Activated effector memory CD4-positive, alpha-beta T cell treated with Interleukin-2 at 50 U/mL for 16 hours (primary cell): ENCODE data around the gene EML5.
"Not testable (repeated sequence)": the region's sequence is repeated elsewhere in the genome, so short reads cannot be mapped to it uniquely, and the experiment has no call there.

Experiments
- DNase-seq: peaks from one replicate; pipeline ENCODE4 v3.0.0-alpha.2; 2020

EML5 gene

DNA sequence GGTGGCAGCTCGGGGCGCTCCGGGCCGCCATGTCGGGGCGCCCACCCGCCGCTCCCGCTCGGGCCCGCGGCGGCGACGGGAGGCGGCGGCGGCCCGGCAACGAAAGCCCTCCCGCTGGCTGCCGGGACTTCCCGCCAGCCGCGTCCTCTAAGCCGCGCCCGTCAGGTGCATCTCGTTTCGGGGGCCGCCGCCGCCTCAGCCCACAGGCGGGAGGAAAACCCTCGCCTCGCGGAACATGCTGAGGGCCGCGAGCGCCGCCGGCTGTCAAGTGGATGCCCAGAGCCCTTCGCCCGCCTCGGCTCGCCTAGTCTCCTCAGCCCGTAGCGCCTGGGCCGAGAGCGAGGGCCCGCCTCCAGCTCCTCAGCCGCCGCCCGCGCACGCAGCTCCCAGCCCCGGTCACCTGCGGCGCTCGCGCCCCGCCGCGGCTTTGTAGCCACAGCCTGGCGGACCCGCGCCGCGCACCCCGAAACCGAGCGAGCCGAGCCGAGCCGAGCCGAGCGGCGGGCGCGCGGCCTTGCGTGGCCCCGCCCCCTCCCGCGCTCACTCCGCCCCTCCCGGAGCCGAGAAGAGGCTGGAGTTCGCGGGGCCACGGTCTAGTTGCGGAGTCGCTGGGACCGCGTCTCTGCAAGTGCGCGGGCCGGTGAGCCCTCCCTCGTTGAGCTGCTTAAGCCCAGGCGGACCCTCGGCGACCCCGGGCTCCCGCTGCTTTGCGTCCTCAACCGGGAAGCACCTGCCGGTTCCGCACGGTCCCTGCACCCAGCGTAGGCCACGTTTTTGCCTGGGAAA, at the start of gene EML5:
EML5 (minus strand) TSS at position 481 of the 786 bp plus-strand sequence; CDS start at position 31, 450 bp downstream.
- DNase-seq = peak; percentile 74

DNA sequence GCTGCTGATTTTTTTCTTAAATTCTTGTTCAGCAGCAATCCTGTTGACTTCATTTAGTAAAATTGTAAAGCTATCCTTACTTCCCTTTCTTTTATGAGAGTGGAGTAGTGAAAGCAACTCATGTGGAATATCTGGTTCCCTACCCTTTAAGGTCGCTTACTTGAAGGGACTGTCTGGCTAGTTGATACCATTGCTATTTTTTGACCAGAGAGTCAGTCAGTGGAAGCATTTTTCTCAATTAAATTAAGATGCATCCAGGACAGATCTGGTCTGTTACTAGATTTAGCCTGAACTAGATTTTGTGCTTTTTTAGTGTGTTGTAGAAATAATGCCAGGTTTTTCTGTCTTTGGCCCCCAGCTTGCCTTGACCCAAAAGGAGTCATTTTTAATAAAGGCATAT, 49.7 kb upstream of the EML5 start:
- DNase-seq = no peak

DNA sequence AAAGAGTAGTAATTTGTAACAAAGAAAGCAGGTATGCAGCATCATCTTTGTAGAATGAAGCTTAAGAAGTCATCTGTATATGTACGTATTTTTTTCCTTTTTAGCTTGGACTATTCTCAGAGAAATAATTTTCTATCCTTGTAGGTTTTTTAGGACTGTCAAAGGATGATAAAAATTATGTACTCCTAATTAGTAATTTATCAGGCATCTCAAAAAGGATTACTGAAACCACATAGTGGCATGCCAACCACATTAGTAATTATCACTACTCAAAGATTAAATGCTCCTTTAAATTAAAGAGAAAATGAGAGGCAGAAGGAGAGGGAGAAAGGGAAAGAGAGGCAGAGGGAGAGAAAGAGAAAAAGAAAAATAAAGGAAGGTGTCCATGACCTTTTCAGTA, 49.0 kb upstream of the EML5 start:
- DNase-seq = no peak

DNA sequence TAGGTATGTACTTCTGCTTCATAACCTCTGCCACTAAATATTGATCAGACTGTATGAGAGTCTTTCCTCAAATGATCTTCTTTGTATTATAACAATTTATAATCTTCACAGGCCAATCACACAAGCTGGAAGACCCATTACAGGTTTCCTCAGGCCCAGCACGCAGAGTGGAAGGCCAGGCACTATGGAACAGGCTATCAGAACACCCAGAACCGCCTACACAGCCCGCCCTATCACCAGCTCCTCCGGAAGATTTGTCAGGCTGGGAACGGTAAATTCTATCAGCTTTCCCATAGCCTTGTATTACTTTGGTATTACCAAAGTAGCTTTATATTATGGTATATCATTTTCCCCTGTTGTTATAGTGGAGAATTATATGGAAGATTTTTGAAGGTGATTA, 48.2 kb upstream of the EML5 start:
- no peak for DNase-seq

DNA sequence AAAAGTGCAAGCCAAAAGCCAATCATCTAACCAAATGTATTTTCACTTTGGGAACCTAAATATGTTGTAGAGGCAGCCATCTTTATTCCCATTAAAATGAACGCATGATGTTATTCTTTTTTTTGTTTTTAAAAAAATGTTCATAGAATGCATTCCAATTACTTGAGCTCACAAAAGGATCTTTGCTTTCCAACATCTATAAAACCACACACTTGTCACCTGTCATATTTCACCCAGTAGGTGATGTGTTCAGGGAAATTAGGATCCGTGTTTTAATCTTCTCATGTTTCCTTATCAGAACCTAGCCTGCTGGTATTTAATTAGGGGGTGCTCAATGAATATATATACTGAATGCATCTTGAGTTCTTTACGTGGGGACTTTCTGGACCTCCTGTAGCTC, 45.3 kb upstream of the EML5 start:
- DNase-seq = no peak

DNA sequence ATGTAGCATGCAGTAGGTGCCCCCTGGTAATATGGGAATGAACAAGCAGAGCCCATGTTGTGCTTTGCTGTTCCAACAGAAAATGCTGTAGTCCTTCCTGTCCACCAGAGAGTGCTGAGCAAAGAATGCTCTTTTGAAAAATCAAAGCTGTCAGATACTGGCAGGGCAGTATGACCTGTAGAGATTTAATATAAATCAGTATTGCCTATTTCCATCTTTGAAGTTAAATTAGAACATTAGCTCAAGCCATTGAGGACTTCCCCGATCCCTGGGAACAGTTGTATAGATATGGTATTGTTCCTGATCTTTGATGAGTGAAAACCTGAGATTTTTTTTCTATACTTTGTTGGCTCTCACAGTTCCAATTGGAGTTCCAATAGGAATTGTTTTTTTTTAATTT, 44.7 kb upstream of the EML5 start:
- DNase-seq = no peak

DNA sequence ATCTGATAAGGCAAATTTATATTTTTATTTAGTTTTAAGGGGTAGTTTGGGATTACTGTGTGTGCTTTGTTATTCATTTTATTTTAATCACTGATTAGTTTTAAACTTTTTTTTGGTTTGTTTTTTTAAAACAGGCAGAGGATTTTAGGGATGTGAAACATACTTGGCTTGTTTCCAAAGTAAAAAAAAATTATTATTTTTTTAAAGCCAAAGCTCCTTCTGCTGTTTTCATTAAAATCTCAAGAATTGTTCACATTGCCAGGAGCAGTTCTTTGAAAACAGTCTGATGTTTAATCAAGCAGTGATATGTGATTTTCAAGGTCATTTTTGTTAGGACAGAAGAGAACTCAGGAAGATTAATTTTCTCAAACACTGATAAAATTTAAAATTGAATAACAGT, 42.9 kb upstream of the EML5 start:
- DNase-seq = no peak

DNA sequence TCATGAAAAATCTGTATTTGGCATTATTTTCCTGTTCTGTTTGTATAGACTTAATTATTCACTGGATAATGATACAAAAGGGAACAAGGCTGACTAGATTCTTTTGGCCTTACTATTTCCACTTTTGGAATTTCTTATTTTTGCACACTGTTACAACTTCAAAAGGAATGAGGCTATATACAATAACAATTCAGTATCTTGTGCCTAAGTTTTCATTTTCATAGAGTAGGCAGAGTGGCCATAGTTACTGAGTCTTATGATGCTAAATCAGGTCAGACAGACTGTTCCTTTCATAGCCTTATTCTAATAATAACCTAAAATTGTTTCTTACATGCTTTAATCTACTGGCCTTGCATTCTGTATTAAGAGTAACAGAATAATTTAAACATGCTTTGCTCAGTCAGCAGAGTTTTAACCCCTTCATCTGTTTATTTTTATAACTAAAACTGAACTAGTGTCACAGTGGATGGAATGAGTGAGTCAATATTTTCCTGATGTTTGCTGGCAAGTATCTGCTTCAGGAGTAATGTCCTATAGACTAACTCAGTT, 42.2 kb upstream of the EML5 start:
- DNase-seq = no peak

DNA sequence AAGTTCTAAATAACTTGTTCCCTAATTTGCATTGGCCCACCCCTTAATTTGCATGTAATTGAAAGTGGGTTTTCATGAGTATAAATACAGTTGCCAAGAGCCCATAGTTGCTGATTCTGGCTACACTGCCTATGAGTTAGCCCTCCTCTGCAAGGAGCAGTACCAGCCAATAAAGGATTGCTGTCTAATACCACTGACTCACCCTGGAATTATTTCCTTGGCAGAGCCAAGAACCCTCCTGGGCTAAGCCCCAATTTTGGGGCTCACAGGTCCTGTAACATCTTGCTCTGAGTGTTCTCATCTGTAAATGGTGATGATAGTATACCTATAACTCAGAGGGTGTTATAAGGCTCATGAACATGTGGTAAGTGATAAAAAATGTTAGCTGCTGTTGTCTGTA, 38.5 kb upstream of the EML5 start:
- DNase-seq = no peak

DNA sequence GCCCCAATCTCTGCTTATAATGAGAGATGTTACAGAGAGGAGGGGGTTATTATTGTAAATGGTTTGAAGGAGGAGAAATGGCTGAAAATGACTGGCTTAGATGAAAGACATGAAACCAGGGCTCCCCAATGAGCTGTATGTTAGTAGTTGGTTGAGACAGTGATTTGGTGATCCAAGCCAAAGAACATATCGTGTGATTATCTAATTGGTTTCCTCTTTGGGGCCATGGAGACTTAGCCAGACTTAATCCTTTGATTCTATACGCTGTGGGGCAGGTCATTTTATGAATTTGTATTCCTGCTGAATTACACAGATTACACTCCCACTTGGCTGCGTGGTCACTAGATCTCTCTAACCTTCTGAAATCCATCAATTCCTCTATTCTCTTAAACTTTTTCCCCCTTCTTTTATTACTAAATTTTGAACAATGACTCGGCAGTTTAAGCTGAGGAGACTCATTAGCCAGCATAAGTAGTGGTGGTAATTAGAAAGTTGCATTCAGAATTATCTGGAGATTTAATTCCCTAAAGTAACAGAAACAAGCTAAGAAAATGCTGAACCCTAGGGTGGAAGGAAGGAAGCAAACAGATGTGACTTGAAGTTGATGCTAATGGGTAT, 37.0 kb upstream of the EML5 start:
- DNase-seq = no peak

DNA sequence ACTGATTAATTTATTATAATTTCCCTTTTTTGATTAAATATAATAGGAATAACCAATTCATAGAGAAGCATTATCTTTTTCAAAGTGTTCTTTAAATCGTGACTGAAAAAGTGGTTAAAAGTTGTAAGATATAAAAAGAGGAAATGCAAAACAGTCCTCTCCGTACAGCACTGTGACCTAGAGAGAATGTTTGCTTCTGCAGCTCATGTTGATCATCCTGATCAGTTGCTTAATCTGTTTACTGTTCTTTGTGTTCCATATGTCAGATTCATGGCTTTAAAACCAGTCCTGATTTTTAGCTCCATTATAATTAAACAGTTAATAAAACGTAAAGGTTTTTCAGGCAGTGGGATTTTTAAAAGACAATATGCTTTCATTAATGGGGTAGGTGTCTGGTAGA, 36.4 kb upstream of the EML5 start:
- DNase-seq = no peak

DNA sequence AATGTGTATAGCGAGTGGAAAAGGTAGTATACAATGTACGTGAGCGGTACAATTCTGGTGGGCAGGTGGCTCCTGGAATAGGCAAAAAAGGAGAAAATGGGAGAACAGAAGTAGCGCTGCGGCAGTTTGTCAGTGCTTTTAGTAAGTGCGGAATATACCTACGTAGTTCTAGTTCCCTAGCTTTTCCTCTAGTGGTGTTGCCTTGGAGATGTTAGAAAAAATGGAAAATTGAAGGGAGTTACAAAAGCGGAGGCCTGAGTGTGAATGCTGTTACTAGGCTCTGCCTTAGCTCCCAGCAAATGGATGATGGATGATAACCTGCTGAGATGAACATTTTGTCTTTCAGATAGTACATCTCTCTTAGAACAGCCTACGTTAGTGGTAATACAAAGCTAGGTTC, 32.8 kb upstream of the EML5 start:
- DNase-seq = no peak

DNA sequence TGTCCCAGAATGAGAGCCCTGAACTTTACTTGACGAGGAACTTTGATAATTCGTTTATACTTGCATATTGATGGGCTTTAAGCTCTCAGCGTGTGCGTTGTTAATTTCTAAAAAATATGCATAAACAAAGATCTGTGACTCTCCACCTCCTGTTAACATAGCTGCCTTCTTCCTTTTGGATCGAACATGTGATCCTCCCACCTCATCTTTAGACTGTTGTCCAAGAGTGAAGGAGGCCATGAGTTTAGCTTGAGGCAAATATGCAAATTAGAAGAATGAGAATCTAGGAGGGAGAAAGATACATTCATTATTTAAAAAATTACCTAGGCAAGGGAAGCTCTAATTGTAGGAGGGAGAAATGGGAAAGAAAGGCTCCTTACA, 32.3 kb upstream of the EML5 start:
- no peak for DNase-seq

DNA sequence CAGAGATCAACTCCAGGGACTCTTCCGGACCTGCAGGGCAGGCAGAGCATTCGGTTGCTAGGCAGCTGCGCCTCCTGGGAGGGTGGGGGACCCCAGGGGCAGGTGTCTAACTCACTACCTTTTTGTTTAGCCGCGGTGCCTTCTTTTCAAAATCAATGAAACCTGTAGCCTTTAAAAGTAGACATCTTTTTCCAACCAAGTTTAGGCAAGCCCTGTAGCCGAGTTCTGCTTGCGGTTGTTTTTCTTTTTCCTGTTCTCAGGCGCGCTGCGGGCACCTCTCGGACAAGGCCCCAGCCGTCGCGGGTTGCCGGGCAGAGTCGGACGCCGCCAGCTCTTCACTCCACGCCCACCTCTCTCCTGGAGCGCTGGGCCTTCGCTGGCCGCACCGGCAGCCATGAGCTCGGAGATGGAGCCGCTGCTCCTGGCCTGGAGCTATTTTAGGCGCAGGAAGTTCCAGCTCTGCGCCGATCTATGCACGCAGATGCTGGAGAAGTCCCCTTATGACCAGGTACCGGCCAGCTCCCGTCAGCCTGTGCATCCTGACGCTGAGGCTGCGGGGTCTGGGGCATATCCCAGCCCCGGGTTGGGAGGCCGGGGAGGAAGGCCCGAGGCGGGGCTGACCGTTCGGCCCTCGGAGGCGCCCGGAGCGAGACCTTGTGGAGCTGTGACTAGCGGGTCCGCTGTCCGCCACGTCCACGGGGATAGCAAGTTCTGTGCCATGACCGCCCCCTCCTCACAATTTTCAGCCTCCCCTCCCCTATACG, 31.7 kb upstream of the EML5 start, which contains the start of gene TTC8:
TTC8 (plus strand) TSS at position 338 of the 764 bp plus-strand sequence; CDS start at position 395, 57 bp downstream.
- DNase-seq = peak; percentile 71

DNA sequence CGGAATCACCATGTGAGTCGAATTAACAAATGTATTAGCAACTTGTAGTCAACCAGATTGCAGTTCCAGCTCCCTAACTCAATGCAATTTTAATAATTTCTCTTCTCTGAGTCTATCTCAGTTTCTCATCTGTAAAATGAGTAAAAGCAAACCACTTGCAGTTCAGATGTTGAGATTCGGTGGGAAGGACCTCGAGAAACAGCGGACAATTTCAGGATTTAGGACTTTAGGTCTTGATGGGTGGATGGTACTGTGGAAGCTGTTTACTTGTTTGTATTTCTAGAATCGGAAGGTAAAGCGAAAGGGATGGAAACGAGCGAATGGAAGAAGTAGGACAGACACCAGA, 31.2 kb upstream of the EML5 start:
- no peak for DNase-seq

DNA sequence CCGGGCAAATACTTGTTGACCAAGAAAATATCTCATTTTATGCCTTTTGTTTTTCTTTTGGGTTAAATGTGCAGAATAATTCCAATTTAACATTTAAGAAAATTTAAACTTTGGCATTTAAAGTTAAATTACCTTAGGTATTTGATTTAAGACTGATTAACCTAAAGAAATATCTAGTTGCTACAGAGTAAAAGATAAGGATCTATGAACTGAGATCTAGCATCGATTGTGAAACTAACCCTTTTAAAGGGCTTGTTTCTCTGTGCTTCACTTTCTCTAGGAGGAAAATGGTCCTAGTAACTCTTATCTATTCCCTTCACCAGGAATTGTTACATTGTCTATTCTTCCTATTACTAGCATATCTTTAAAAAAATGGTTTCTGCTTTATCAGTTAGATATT, 29.1 kb upstream of the EML5 start:
- no peak for DNase-seq

DNA sequence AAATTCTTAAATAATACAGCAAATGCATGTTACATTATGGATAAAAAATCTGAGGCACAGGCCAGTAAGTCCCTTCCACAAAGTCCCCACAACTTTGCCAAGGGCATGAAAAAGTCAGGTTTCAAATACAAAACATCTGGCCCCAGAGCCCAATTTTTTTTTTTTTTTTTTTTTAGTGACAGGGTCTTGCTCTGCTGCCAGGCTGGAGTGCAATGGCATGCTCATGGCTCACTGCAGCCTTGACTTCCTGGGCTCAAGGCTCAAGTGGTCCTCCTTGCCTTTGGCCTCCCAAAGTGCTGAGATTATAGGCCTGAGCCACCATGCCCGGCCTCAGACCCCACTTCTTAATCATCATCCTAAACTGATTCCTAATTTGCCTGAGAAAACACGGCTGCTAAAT, 28.6 kb upstream of the EML5 start:
- no peak for DNase-seq

DNA sequence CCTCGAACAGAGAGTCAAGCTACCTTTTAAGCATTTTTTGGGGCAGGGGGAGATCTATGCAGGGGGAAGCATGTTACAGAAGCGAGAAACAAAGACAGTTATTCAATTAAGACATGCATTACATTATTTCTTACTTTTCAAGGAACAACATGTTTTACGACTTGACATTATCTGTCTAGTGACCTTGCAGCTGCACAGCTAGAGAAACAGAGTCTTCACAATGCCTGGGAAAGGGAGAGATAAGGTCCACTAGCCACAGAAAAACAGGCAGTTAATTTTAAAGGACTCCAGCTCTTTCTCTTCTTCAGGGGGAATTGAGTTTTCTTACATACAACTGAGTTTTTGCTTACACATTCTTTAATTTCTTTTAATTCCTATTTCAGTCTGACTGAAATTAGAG, 26.9 kb upstream of the EML5 start:
- not testable (repeated sequence) for DNase-seq

DNA sequence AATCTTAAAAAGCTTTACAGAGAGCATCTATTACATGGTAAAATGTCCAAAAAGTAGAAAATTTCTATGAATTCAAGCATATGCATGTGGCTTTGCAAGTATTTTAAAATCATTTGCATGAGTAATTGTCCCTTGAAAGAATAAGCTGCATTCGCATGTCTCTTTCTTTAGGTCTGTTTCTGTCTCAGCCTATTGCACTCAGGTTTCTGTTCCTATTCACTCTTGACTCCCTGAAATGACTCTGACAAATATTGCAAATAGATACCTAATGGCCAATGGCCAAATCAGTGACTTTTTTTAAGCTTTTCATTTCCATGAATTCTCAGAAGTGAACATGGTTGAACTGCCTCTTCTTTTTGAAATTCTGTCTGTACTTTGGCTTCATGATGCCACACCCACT, 25.3 kb upstream of the EML5 start:
- DNase-seq = no peak

DNA sequence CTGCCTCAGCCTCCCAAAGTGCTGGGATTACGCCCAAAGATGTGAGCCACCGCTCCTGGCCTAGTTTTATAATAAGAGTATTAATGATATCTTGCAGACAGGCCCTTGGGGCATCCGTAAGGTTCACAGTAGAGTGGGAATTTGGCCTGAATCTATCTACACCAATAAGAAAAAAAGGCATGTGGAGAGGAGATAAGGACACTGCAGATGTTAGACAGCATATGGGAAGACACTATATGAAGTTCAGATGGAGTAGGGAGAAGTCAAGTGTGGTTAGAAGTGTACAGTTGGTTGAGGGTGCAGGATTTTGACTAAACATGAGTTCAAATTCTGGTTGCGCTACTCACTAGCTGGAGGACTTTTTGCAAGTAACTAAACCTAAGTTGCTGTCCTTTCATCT, 23.2 kb upstream of the EML5 start:
- no peak for DNase-seq

DNA sequence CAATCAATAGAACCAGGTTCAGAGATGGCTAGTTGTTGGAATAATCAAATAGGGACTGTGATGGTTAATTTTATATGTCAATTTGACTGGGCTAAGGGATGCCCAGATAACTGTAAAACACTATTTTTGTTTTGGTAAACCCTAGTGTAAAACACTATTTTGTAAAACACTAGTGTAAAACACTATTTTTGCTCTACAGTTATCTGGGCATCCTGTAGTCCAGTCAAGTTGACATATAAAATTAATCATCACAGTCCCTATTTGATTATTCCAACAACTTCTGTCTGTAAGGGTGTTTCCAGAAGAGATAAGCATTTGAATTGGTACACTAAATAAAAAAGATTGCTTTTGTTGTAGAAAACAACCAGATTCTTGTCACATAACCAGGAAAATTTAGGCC, 15.6 kb upstream of the EML5 start:
- no peak for DNase-seq

DNA sequence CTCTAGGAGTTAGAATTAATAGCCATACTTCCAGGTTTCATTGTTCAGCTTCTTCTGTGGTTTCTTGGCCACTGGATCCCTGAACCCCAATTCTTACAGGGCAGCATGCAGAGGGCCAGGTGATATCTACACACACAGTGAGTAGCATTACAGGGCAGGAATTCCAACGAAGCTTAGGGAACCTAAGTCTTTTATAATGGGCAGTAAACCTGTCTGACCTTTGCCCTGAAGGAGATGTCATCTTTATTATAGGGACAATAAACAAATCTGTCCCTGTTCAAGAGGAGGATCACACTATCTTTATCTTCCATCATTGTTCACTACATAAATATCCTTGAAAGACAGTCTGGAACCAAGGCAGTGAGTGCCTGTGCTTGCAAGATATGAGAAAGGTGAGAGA, 11.7 kb upstream of the EML5 start:
- no peak for DNase-seq

DNA sequence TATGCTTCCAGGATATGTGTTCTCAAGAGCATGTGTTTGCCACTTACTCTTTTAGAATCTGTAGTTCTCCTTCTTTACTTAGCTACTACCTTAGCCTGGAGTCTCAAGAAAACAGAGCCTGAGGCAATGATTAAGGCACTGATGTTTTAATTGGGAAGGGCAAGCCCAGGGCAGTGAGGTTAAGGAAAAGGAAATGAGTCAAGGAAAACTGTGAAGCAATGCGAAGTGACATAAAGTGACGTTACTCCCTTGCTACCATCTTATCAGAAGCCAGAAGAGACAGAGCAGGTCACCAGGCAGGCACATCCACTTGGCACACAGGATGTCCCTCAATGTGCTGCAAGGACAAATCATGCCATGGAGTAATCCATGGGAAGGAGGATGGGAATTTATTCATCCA, 11.3 kb upstream of the EML5 start:
- no peak for DNase-seq

DNA sequence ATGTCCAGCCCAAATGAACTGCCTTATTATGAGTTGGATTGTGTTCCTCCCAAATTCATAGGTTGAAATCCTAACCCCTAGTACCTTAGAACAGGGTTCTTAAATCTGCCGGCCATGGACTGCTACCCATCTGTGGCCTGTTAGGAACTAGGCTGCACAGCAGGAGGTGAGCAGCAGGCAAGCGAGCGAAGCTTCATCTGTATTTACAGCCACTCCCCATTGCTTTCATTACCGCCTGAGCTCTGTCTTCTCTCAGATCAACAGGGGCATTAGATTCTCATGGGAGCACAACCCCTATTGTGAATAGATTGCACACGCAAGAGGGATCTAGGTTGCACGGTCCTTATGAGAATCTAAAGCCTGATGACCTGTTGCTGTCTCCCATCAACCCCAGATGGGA, 9.8 kb upstream of the EML5 start:
- no peak for DNase-seq
